ENCODE measurements around the gene MAGEA10. TPM values are rescaled to one million over a fixed set of nuclear protein-coding genes. Genes with fewer than 3 reads are reported as not detected.

MAGEA10 gene
- total and polyA plus RNA-seq, 9 donors = not detected

DNA sequence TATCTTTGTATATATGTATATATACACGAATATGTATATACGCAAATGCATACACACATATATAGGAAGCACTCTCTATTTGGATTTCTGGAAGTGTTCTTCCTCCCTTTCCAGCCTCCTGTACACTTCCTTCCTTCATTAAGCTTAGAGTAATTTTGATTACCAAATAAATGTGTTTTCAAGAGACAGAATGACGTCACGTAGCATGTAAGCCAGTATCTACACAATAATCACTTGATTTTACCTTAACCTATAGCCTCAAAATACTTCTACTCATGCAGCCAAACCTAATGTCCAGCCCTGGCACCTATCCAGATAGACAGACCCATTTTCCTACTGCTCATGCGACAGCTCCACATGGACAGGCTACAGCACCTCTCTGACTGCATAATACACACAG is 29.9 kb downstream of the MAGEA10 start:
- H3K4me3 ChIP-seq = no peak overlapping the region
- peaks cover 0 to 3% of the 10 kb centered on the region in 2 donors for H3K9me3 ChIP-seq
- DNase-seq = no peak
- intact Hi-C loops (cut with DNase I) = no loop called here
- H3K27ac ChIP-seq = no peak overlapping the region
- H3K4me1 ChIP-seq (ENCODE audit: insufficient read depth) = no peaks in the 10 kb centered on the region
- no peaks in the 10 kb centered on the region for H3K27me3 ChIP-seq
- TF ChIP-seq EP300 (IDR thresholded peaks at IDR 0.05) = no peak
- TF ChIP-seq, protein P1, sequence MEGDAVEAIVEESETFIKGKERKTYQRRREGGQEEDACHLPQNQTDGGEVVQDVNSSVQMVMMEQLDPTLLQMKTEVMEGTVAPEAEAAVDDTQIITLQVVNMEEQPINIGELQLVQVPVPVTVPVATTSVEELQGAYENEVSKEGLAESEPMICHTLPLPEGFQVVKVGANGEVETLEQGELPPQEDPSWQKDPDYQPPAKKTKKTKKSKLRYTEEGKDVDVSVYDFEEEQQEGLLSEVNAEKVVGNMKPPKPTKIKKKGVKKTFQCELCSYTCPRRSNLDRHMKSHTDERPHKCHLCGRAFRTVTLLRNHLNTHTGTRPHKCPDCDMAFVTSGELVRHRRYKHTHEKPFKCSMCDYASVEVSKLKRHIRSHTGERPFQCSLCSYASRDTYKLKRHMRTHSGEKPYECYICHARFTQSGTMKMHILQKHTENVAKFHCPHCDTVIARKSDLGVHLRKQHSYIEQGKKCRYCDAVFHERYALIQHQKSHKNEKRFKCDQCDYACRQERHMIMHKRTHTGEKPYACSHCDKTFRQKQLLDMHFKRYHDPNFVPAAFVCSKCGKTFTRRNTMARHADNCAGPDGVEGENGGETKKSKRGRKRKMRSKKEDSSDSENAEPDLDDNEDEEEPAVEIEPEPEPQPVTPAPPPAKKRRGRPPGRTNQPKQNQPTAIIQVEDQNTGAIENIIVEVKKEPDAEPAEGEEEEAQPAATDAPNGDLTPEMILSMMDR (IDR thresholded peaks at IDR 0.05) = no peak
- no peak for TF ChIP-seq POLR2A (IDR thresholded peaks at IDR 0.05)
- 83 to 84% (median 83%) methylated on average over 5 of the region's 5 CpGs for WGBS, 3 donors
- H3K36me3 ChIP-seq = no peaks in the 10 kb centered on the region

DNA sequence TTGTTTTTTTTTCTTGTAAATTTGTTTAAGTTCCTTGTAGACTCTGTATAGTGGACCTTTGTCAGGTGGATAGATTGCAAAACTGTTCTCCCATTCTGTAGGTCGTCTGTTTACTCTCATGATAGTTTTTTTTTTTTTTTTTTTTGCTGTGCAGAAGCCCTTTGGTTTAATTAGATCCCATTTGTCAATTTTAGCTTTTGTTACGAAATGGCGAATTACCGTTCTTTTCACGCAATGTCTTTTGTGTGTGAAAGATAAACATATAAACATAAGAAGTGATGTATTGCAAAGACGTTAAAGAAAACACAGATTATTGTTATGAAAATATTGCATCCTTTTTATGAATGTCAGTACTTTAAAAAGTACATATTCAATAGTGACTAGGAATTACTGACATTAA is 34.5 kb downstream of the MAGEA10 start:
- Histone ChIP-seq H3K4me1 (ENCODE audit: insufficient read depth) (no peaks in the 10 kb centered on the region), H3K27me3 (no peaks in the 10 kb centered on the region), H3K27ac (no peak overlapping the region), H3K36me3 (no peaks in the 10 kb centered on the region), H3K4me3 (no peak overlapping the region), H3K9me3 (peaks cover 0 to 2% of the 10 kb centered on the region in 2 donors)
- TF ChIP-seq POLR2A (IDR thresholded peaks at IDR 0.05) = no peak
- TF ChIP-seq, protein P1 (IDR thresholded peaks at IDR 0.05) = no peak
- TF ChIP-seq EP300 (IDR thresholded peaks at IDR 0.05) = no peak
- no peak for DNase-seq
- WGBS, 3 donors = 80 to 85% (median 84%) methylated on average over 6 of the region's 6 CpGs
- intact Hi-C loops (cut with DNase I) = no loop called here

DNA sequence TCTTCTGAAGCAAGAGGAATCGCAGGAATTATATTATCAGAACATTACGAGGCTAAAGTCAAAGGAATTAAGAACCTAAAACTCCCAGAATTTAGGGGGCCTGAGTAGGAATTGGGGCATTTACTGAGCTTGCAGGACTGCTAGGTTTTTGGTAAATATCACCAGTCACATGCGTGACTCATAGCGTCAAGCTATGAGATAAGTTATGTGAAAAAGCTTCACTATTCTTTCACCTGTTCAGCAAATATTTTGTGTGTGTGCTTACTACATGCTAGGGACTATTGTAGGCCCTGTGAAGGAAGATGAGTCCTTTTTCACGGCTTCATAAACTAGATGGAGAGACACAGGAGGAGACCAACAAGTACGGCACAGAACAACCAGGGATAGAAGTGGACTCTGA is 52.2 kb downstream of the MAGEA10 start:
- no peak for DNase-seq
- Histone ChIP-seq H3K4me3 (no peak overlapping the region), H3K4me1 (ENCODE audit: insufficient read depth) (no peaks in the 10 kb centered on the region), H3K27ac (no peak overlapping the region), H3K27me3 (no peaks in the 10 kb centered on the region), H3K36me3 (no peaks in the 10 kb centered on the region), H3K9me3 (no peaks in the 10 kb centered on the region)
- intact Hi-C loops (cut with DNase I) = no loop called here
- TF ChIP-seq, protein P1 (IDR thresholded peaks at IDR 0.05) = no peak
- TF ChIP-seq POLR2A (IDR thresholded peaks at IDR 0.05) = no peak
- no peak for TF ChIP-seq EP300 (IDR thresholded peaks at IDR 0.05)
- WGBS, 3 donors = 73 to 80% (median 78%) methylated on average over 6 of the region's 6 CpGs

Other genes with a start within 250 kb of the MAGEA10 start
- gene MAGEA4, start 225.7 kb downstream of the MAGEA10 start, total RNA-seq = not detected
- not detected for gene MAGEA4, start 225.7 kb downstream of the MAGEA10 start, polyA plus RNA-seq
- gene GABRE, start 163.9 kb downstream of the MAGEA10 start, total RNA-seq = 10 to 100 TPM in 4 of 7 donors, 1 to 10 TPM in 3; 2.1 to 24.7 (median 10.2) TPM
- gene GABRE, start 163.9 kb downstream of the MAGEA10 start, polyA plus RNA-seq = 10 to 100 TPM in 1 of 2 donors, 1 to 10 TPM in 1; 2.0 to 11.0 TPM

All from ovary (tissue), 9 donors.